ENCODE measurements around the gene RAD9A. TPM values are rescaled to one million over a fixed set of nuclear protein-coding genes. Genes with fewer than 3 reads are reported as not detected.
A peak's percentile ranks its signal among the peaks of the same experiment; 100 is the strongest.

The RAD9A gene
- total and polyA plus RNA-seq, 4 donors: 8.8 to 56.2 (median 19.8) TPM

- Histone ChIP-seq H3K4me1 (ENCODE audit: control insufficient read depth in 1 of 2, insufficient read depth in 2 of 2, low read length in 2 of 2) (no peaks in the 10 kb centered on the region), H3K36me3 (ENCODE audit: control insufficient read depth in 1 of 2, insufficient read depth in 2 of 2, low read length in 1 of 2) (no peaks in the 10 kb centered on the region), H3K9me3 (ENCODE audit: control insufficient read depth, low read length) (no peaks in the 10 kb centered on the region), H3K27ac (ENCODE audit: low read depth in 1 of 2, low read length in 2 of 2) (no peak overlapping the region), H3K27me3 (ENCODE audit: control insufficient read depth in 1 of 2, insufficient read depth in 2 of 2, low read length in 1 of 2) (no peaks in the 10 kb centered on the region), H3K4me3 (ENCODE audit: low read length in 2 of 2) (no peak overlapping the region)
- ATAC-seq (ENCODE audit: low FRiP score): no peak
- intact Hi-C loops (cut with DNase I): no loop called here
- 78% methylated on average over 18 of the region's 18 CpGs for WGBS, 2 donors
- peak in 1 of 2 donors; percentile 64 for DNase-seq
Measured at GRCh38 chr11:67408437-67409200, 16.8 kb downstream of the RAD9A start.

- Histone ChIP-seq H3K36me3 (ENCODE audit: control insufficient read depth in 1 of 2, insufficient read depth in 2 of 2, low read length in 1 of 2) (no peaks in the 10 kb centered on the region), H3K27ac (ENCODE audit: low read depth in 1 of 2, low read length in 2 of 2) (no peak overlapping the region), H3K4me3 (ENCODE audit: low read length in 2 of 2) (no peak overlapping the region), H3K9me3 (ENCODE audit: control insufficient read depth, low read length) (no peaks in the 10 kb centered on the region), H3K27me3 (ENCODE audit: control insufficient read depth in 1 of 2, insufficient read depth in 2 of 2, low read length in 1 of 2) (no peaks in the 10 kb centered on the region), H3K4me1 (ENCODE audit: control insufficient read depth in 1 of 2, insufficient read depth in 2 of 2, low read length in 2 of 2) (no peaks in the 10 kb centered on the region)
- intact Hi-C loops (cut with DNase I): no loop called here
- WGBS, 2 donors: 65 to 66% methylated on average over 24 of the region's 24 CpGs
- ATAC-seq (ENCODE audit: low FRiP score) (no peak), DNase-seq (peak in 1 of 2 donors; percentile 68)
Measured at GRCh38 chr11:67409261-67409666, 17.5 kb downstream of the RAD9A start.

GRCh38 chr11:67409781-67410368, 18.1 kb downstream of the RAD9A start:
- Histone ChIP-seq H3K4me3 (ENCODE audit: low read length in 2 of 2) (no peak overlapping the region), H3K4me1 (ENCODE audit: control insufficient read depth in 1 of 2, insufficient read depth in 2 of 2, low read length in 2 of 2) (no peaks in the 10 kb centered on the region), H3K27me3 (ENCODE audit: control insufficient read depth in 1 of 2, insufficient read depth in 2 of 2, low read length in 1 of 2) (no peaks in the 10 kb centered on the region), H3K27ac (ENCODE audit: low read depth in 1 of 2, low read length in 2 of 2) (no peak overlapping the region), H3K9me3 (ENCODE audit: control insufficient read depth, low read length) (no peaks in the 10 kb centered on the region), H3K36me3 (ENCODE audit: control insufficient read depth in 1 of 2, insufficient read depth in 2 of 2, low read length in 1 of 2) (no peaks in the 10 kb centered on the region)
- no peak for ATAC-seq (ENCODE audit: low FRiP score)
- WGBS, 2 donors: 8 to 12% methylated on average over 12 to 13 of the region's 13 CpGs
- intact Hi-C loops (cut with DNase I): no loop called here
- peak in 1 of 2 donors; percentile 67 for DNase-seq

GRCh38 chr11:67410369-67410831, 18.6 kb downstream of the RAD9A start:
- WGBS, 2 donors: 56 to 67% methylated on average over 15 of the region's 15 CpGs
- ATAC-seq (ENCODE audit: low FRiP score): no peak
- Histone ChIP-seq H3K36me3 (ENCODE audit: control insufficient read depth in 1 of 2, insufficient read depth in 2 of 2, low read length in 1 of 2) (no peaks in the 10 kb centered on the region), H3K4me1 (ENCODE audit: control insufficient read depth in 1 of 2, insufficient read depth in 2 of 2, low read length in 2 of 2) (no peaks in the 10 kb centered on the region), H3K27me3 (ENCODE audit: control insufficient read depth in 1 of 2, insufficient read depth in 2 of 2, low read length in 1 of 2) (no peaks in the 10 kb centered on the region), H3K4me3 (ENCODE audit: low read length in 2 of 2) (no peak overlapping the region), H3K9me3 (ENCODE audit: control insufficient read depth, low read length) (no peaks in the 10 kb centered on the region), H3K27ac (ENCODE audit: low read depth in 1 of 2, low read length in 2 of 2) (no peak overlapping the region)
- DNase-seq: no peak
- intact Hi-C loops (cut with DNase I): no loop called here

GRCh38 chr11:67410984-67411784, 19.4 kb downstream of the RAD9A start:
- no peak for ATAC-seq (ENCODE audit: low FRiP score)
- 69 to 73% methylated on average over 17 of the region's 17 CpGs for WGBS, 2 donors
- Histone ChIP-seq H3K4me1 (ENCODE audit: control insufficient read depth in 1 of 2, insufficient read depth in 2 of 2, low read length in 2 of 2) (no peaks in the 10 kb centered on the region), H3K4me3 (ENCODE audit: low read length in 2 of 2) (no peak overlapping the region), H3K36me3 (ENCODE audit: control insufficient read depth in 1 of 2, insufficient read depth in 2 of 2, low read length in 1 of 2) (no peaks in the 10 kb centered on the region), H3K27me3 (ENCODE audit: control insufficient read depth in 1 of 2, insufficient read depth in 2 of 2, low read length in 1 of 2) (no peaks in the 10 kb centered on the region), H3K27ac (ENCODE audit: low read depth in 1 of 2, low read length in 2 of 2) (no peak overlapping the region), H3K9me3 (ENCODE audit: control insufficient read depth, low read length) (no peaks in the 10 kb centered on the region)
- intact Hi-C loops (cut with DNase I): no loop called here
- DNase-seq: no peak

GRCh38 chr11:67411785-67412152, 20.0 kb downstream of the RAD9A start:
- no peaks in the 10 kb centered on the region for H3K27me3 ChIP-seq (ENCODE audit: control insufficient read depth in 1 of 2, insufficient read depth in 2 of 2, low read length in 1 of 2)
- intact Hi-C loops (cut with DNase I): no loop called here
- ATAC-seq (ENCODE audit: low FRiP score): no peak

GRCh38 chr11:67412495-67413179, 20.9 kb downstream of the RAD9A start:
- Histone ChIP-seq H3K9me3 (ENCODE audit: control insufficient read depth, low read length) (no peaks in the 10 kb centered on the region), H3K4me1 (ENCODE audit: control insufficient read depth in 1 of 2, insufficient read depth in 2 of 2, low read length in 2 of 2) (no peaks in the 10 kb centered on the region), H3K27ac (ENCODE audit: low read depth in 1 of 2, low read length in 2 of 2) (no peak overlapping the region), H3K27me3 (ENCODE audit: control insufficient read depth in 1 of 2, insufficient read depth in 2 of 2, low read length in 1 of 2) (no peaks in the 10 kb centered on the region), H3K36me3 (ENCODE audit: control insufficient read depth in 1 of 2, insufficient read depth in 2 of 2, low read length in 1 of 2) (no peaks in the 10 kb centered on the region), H3K4me3 (ENCODE audit: low read length in 2 of 2) (no peak overlapping the region)
- no peak for DNase-seq
- no peak for ATAC-seq (ENCODE audit: low FRiP score)
- 74 to 80% methylated on average over 9 of the region's 9 CpGs for WGBS, 2 donors
- intact Hi-C loops (cut with DNase I): no loop called here

More at GRCh38 chr11:67411785-67412152, 20.0 kb downstream of the RAD9A start:
- Histone ChIP-seq H3K4me1 (ENCODE audit: control insufficient read depth in 1 of 2, insufficient read depth in 2 of 2, low read length in 2 of 2) (no peaks in the 10 kb centered on the region), H3K9me3 (ENCODE audit: control insufficient read depth, low read length) (no peaks in the 10 kb centered on the region), H3K36me3 (ENCODE audit: control insufficient read depth in 1 of 2, insufficient read depth in 2 of 2, low read length in 1 of 2) (no peaks in the 10 kb centered on the region), H3K4me3 (ENCODE audit: low read length in 2 of 2) (no peak overlapping the region), H3K27ac (ENCODE audit: low read depth in 1 of 2, low read length in 2 of 2) (no peak overlapping the region)
- 58 to 65% methylated on average over 7 of the region's 7 CpGs for WGBS, 2 donors
- no peak for DNase-seq

- H3K4me3 ChIP-seq (ENCODE audit: low read length in 2 of 2): no peak overlapping the region
- no peaks in the 10 kb centered on the region for H3K4me1 ChIP-seq (ENCODE audit: control insufficient read depth in 1 of 2, insufficient read depth in 2 of 2, low read length in 2 of 2)
- no peaks in the 10 kb centered on the region for H3K9me3 ChIP-seq (ENCODE audit: control insufficient read depth, low read length)
- no peak for ATAC-seq (ENCODE audit: low FRiP score)
- intact Hi-C loops (cut with DNase I): no loop called here
- H3K36me3 ChIP-seq (ENCODE audit: control insufficient read depth in 1 of 2, insufficient read depth in 2 of 2, low read length in 1 of 2): no peaks in the 10 kb centered on the region
- H3K27ac ChIP-seq (ENCODE audit: low read depth in 1 of 2, low read length in 2 of 2): no peak overlapping the region
- 76 to 90% methylated on average over 2 of the region's 2 CpGs for WGBS, 2 donors
- no peaks in the 10 kb centered on the region for H3K27me3 ChIP-seq (ENCODE audit: control insufficient read depth in 1 of 2, insufficient read depth in 2 of 2, low read length in 1 of 2)
- no peak for DNase-seq
Measured at GRCh38 chr11:67413266-67413849, 21.6 kb downstream of the RAD9A start.
